ENCODE measurements around the gene CST1.
"Not testable (repeated sequence)": the region's sequence is repeated elsewhere in the genome, so short reads cannot be mapped to it uniquely, and the experiment has no call there.

DNA sequence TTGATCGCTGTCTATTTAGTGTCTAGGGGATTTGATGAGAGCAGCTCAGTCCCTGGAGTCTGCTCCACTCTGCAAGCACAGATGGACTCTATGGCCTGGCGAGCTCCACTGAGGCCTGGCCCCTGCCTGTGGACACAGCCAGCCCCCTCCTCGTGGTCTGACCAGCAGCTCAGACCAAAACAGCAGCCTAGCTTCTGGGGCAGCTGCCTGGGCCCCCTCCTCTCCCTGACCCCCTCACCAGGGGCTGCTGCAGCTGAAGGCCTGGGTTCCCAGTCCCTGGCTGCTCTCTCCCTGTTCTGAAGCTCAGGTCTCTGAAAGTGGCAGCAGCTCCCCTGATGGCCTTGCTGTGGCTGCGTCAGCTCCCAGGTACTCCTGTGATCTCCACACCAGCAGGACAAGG lies 3.6 kb downstream of the CST1 start:
- TF ChIP-seq, protein P1, sequence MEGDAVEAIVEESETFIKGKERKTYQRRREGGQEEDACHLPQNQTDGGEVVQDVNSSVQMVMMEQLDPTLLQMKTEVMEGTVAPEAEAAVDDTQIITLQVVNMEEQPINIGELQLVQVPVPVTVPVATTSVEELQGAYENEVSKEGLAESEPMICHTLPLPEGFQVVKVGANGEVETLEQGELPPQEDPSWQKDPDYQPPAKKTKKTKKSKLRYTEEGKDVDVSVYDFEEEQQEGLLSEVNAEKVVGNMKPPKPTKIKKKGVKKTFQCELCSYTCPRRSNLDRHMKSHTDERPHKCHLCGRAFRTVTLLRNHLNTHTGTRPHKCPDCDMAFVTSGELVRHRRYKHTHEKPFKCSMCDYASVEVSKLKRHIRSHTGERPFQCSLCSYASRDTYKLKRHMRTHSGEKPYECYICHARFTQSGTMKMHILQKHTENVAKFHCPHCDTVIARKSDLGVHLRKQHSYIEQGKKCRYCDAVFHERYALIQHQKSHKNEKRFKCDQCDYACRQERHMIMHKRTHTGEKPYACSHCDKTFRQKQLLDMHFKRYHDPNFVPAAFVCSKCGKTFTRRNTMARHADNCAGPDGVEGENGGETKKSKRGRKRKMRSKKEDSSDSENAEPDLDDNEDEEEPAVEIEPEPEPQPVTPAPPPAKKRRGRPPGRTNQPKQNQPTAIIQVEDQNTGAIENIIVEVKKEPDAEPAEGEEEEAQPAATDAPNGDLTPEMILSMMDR (IDR thresholded peaks at IDR 0.05; ENCODE audit: low read depth, low read length) = not testable (repeated sequence)
- TF ChIP-seq EZH2phosphoT487 (IDR thresholded peaks at IDR 0.05; ENCODE audit: low read depth) = not testable (repeated sequence)

Measured in OCI-LY3 (cell line).